ENCODE results near the gene NLRC4. TPM values are rescaled to one million over a fixed set of nuclear protein-coding genes. Genes with fewer than 3 reads are reported as not detected.
"Not testable (repeated sequence)": the region's sequence is repeated elsewhere in the genome, so short reads cannot be mapped to it uniquely, and the experiment has no call there.

NLRC4 gene
- total RNA-seq, 1 donor from 2014 or later: not detected

DNA sequence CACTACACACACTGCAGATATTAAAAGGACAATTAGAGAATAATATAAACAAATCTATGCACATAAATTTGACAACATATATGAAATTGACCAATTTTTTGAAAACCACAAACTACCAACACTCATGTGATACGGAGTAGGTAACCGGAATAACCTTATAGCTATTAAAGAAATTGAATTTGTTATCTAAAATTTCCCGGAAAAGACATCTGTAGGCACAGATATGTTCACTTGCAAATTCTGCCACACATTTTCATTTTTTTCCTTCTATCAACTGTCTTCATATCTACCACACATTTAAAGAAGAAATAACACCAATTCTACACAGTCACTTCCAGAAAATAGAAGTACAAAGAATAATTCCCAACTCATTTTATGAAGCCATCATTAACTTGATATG is 22.4 kb downstream of the NLRC4 start:
- DNase-seq (ENCODE audit: low read depth, low spot score): no peak

DNA sequence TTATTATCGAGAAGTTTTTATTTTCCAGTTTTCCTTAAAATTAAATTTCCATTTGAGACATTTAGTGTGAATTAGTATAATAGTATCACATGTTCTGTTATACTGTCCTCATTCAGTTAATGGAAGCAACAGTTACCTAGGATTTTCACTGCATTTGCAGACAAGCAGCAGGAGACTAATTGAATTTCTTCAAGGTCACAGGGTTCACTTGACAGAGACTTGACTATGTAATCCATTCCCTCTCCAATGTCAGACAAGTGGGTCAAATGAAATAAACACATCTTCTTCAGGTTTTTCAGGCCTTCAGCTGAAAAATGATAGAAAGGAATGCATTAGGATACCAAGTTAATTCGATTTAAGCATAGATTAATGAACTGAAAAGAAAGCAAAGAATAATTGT is 26.7 kb downstream of the NLRC4 start:
- DNase-seq (ENCODE audit: low read depth, low spot score): no peak

DNA sequence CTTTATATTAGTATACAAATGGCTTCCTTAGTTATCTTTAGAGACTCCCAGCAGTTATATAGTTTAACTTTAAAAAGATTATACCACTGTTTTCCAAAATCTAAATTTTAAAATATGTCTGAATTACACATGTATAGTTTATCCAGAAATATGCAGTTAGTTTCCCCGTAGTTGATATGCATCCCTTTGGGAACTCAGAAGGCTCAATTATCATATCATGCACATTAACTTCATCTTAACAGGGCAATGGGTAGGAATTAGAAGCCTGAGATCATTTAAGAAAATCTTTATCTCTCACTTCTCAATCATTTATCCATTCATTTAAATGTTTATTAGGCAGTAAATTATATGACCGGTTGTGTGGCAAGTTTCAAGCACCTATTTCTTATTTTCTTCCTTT is 27.2 kb downstream of the NLRC4 start:
- DNase-seq (ENCODE audit: low read depth, low spot score): no peak

DNA sequence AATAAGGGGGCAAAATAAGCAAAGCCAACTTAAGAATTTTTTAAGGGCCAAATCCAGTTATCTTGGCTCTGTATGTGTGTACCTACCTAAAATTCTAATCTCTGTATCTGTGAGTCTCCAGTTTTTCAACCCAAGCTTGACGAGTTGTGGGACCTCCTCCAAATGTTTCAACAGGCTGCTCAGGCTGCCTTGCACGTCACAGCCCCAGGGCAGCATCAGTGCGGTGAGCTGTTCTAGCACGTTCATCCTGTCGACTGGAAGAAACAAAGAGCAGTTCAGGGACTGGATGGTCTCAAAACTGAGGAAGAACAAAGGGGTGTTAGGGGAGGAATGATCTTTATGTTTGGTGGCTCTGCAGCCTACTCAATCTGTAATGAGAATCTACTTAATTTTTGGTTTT is 29.4 kb downstream of the NLRC4 start:
- DNase-seq (ENCODE audit: low read depth, low spot score): no peak

DNA sequence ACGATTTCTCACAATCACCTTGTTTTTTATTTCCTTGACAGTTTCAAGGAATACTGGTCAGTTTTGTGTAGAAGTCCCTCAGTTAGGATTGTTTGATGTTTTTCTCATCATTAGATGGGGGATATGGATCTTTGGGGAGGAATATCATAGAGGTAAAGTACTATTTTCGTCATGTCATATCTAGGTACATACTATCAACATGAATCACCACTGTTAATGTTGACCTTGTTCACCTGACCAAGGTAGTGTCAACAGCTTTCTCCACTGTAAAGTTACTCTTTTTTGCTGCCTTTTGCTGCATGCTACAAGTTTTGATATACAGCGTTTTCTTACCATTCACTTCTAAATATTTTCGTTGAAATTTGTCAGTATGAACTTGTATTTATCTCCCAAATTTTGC is 32.7 kb downstream of the NLRC4 start:
- no peak for DNase-seq (ENCODE audit: low read depth, low spot score)

DNA sequence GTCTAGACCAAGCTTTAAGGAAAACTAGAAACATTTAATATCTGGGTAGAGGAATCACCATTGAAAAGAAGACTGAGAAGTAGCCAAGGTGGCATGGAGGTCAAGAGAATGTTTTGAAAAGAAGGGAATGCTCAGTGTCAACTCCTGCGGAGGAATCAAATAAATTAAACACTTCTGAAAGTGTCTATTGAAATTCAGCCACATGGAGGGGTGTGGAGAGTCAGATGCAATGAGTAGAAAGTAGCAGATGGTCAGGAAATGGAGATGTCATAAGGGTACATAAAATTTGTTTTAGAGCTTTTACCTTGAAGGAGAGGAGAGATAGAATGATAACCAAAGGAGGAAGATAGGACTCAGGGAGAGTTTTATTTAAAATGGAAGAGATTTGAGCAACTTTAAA is 35.1 kb downstream of the NLRC4 start:
- no peak for DNase-seq (ENCODE audit: low read depth, low spot score)

DNA sequence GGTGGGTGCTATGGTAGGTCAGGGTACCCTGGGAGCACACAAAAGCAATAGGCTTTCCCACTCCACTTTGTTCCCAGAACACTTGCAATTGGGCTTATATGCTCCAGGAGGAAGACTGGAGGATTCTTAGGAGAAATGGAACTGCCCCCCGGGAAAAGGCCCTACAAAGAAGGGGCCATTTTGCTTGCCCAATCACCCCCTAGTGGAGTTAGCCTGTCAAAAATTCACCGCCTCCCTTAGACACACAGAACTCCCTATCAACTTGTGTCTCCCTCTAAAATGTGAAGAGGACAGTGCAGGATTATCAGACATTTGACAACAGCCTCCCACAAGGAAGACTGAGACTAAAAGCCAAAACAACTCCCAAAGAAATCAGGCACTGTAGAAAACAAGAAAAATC is 36.5 kb downstream of the NLRC4 start:
- no peak for DNase-seq (ENCODE audit: low read depth, low spot score)

DNA sequence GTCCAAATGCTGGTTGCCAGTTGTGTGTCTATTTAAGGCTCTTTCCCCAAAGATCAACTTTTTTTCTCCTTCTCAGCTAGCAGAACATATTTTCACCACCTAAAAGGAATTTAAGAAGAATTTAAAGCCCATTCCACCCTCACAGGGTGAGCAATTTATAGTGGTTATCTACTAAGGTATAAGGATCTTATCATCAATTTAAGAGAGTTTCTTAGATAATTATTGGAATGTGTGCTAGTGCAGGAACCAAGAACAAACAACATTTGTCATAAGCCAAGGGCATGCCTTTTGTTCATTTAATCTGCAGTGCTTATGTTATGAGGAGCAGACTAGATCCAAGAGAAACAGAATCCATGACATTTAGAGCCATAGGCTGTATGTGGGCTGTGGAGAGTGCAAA is 37.2 kb downstream of the NLRC4 start:
- no peak for DNase-seq (ENCODE audit: low read depth, low spot score)

DNA sequence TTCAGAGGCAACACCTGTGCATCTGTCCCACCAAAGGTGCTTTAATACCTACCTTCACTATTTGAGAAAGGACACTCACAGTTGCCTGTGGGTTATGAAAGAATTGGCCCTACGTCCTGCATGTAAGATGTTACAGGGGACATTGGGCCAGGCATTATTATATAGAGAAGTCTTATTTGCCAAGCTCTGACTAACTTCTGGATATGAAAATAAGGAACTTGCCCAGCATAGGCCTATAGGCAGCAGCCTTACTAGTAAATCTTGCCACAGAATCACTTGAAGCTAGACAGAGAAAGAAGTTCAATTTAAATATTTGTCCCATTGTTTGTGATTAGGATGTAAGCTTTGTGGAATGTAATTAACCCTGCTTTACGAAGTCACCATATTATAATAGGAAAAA is 41.7 kb downstream of the NLRC4 start:
- DNase-seq (ENCODE audit: low read depth, low spot score): no peak

DNA sequence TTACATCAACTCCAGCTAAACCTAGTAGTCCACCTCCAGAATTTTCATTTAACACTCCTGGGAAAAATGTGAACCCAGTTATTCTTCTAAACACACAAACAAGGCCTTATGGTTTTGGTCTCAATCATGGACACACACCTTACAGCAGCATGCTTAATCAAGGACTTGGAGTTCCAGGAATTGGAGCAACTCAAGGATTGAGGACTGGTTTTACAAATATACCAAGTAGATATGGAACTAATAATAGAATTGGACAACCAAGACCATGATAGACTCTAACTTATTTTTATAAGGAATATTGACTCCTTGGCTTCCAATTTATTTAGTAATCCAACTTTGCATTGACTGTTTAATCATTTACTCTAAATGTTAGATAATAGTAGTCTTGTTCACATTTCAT is 44.2 kb downstream of the NLRC4 start:
- no peak for DNase-seq (ENCODE audit: low read depth, low spot score)

DNA sequence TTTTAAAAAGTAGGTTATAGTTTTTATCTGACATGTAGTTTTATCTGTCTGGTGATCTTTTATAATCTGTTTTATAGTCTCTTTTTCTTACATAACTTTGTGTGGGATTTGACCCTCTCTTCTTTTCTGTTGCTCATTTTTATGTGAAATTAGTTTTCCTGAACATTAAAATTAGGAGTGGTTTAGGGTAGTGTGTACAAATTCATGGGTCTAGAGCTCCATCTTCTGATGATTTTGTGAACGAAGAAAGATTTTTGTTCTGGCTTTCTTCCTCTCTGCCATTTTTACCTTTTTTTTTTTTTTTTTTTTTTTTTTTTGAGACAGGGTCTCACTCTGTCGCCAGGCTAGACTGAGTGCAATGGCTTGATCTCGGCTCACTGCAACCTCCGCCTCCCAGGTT is 52.4 kb downstream of the NLRC4 start:
- no peak for DNase-seq (ENCODE audit: low read depth, low spot score)

DNA sequence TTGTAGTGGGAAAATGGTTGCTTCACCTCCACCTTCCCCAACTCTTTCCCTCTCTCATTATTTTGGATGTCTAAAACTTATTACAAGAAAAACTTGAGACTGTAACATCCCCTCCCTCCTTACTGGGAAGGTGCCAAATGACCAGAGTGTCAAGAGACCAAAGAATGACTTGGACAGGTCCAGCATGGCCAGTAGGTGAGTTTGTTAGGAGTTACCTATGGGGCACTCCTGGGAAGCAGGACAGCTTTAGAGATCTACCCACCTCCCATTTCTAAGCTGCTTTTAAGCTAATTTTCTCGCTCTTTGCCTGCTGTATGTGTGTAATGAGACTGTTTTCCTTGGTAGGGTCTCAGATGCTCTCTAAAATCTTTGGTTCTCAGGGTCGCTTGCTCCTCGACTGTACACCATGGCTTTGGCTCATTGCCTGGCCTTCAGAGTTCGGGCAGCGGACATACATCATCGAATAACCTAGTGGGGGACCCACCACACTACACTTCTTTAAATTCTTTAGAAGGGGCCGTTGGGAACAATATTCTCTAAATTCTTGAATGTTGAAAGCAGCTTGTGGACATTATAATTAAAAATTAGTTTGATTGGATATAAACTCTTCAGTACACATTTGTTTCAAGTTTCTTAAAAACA is 53.8 kb downstream of the NLRC4 start:
- no peak for DNase-seq (ENCODE audit: low read depth, low spot score)

DNA sequence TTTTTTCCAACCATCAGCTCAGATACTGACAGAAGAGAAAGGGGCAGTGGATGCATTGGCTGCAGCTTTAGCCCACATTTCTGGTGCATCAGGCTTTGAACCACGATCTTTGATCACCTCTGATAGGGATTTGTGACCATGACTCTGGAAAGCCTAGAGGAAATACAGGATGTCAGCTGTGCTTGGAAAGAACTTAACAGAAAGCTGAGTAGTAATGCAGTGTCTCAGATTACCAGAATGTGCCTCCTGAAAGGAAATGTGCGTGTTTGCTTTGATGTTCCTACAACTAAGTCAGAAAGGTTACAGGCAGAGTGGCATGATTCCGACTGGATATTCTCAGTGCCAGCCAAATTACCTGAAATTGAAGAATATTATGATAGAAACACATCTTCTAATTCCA is 61.3 kb downstream of the NLRC4 start:
- not testable (repeated sequence) for DNase-seq (ENCODE audit: low read depth, low spot score)

DNA sequence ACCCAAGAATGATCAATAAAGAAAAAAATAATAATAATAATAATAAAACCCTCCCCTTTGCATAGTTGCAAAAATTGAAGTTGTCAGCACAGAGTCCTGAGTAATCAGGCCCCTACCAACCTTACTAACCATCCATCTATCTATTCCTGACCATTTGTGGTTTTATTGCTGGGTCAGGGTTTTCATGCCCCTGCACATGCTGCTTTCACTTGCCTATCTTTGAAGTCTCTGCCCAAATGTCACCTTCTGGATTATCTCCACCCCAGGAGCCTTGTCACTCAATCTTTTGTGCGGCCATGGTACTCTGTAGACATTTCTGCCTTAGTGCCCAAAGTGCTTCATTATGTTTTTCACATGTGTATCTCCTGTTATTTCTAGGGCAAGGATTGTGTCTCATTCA is 63.9 kb downstream of the NLRC4 start:
- DNase-seq (ENCODE audit: low read depth, low spot score): no peak

DNA sequence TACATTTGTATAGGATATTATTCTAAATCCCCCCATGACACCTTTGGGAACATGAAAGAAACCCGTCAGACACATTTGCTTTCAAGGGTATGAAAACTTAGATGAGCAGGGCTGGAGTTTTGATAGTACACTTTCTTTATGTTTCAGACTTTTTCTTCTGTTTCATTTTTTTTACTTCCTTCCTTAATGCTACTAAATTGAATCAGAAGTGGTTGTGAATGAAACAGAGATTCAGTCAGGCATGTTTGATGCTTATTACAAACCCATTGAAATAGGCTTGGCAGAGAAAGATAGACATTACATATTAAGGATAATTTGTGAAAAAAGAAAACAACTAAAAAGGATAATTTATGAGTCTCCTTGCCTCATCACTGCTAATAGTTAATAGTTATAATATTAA is 72.3 kb downstream of the NLRC4 start:
- DNase-seq (ENCODE audit: low read depth, low spot score): no peak

DNA sequence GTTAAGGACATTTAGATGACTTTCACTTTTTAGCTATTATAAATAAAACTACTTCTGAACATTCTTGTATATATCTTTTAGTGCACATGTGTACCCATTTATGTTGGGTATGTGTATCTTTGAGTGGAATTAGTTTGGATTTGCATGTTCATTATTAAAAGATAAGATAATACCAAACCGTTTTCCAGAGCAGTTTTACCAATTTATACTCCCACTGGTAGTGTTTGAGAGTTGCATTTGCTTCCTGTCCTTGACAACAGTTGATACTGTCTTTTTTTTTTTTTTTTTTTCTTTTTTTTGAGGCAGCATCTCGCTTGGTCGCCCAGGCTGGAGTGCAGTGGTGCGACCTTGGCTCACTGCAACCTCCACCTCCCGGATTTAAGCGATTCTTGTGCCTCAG is 75.7 kb downstream of the NLRC4 start:
- no peak for DNase-seq (ENCODE audit: low read depth, low spot score)

DNA sequence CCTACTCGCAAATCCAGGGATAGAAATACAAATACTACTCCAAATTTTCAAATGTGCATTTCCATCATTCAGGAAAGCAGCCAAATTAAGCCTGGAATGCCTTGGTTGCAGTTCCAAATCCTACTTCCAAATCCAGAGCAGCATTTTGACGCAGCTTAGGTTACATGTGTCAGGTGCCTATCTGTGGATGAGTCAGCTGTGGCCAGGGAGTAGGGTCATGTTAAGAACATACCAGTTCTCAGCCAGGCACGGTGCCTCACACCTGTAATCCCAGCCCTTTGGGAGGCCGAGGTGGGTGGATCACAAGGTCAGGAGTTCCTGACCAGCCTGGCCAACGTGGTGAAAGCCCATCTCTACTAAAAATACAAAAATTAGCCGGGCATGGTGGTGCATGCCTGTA is 82.0 kb downstream of the NLRC4 start:
- DNase-seq (ENCODE audit: low read depth, low spot score): no peak

Other genes starting within 250 kb of the NLRC4 start
- 75.5 and 98.2 TPM in 2 replicates for gene DPY30, start 225.1 kb downstream of the NLRC4 start, total RNA-seq
- 28.3 and 34.9 TPM in 2 replicates for gene SPAST, start 201.3 kb downstream of the NLRC4 start, total RNA-seq
- gene SLC30A6, start 99.0 kb downstream of the NLRC4 start, total RNA-seq: 18.1 and 24.5 TPM in 2 replicates
- 11.1 and 21.9 TPM in 2 replicates for gene YIPF4, start 13.0 kb upstream of the NLRC4 start, total RNA-seq
- gene BIRC6, start 92.1 kb upstream of the NLRC4 start, total RNA-seq: 159 and 176 TPM in 2 replicates

Measured in pulmonary artery endothelial cell (primary cell).